Uterus (tissue), 4 donors: ENCODE results near the gene ACACB. TPM values are rescaled to one million over a fixed set of nuclear protein-coding genes. Genes with fewer than 3 reads are reported as not detected.
A peak's percentile ranks its signal among the peaks of the same experiment; 100 is the strongest.

Source experiments
- DNase-seq, 2 donors: peaks; one replicate each; pipeline ENCODE4 v3.0.0-alpha.2; 2019 to 2020
- H3K27ac ChIP-seq, 2 donors: fragments of 200-600 bp; sonication (generic); 1 replicate in 1 of 2; 2 replicates in 1 of 2; pipeline ENCODE4 v1.5.1; 2016 to 2018
- H3K27me3 ChIP-seq, 2 donors: fragments of 200-600 bp; sonication (generic); one replicate each; pipeline ENCODE4 v1.5.1; 2018 to 2019; ENCODE audit warnings: control low read depth in 1 of 2
- H3K36me3 ChIP-seq, 2 donors: fragments of 200-600 bp; sonication (generic); one replicate each; pipeline ENCODE4 v1.5.1; 2019; ENCODE audit warnings: control low read depth in 1 of 2
- H3K4me1 ChIP-seq, 2 donors: fragments of 200-600 bp; sonication (generic); one replicate each; pipeline ENCODE4 v1.5.1; 2018 to 2019; ENCODE audit warnings: control low read depth in 1 of 2
- H3K4me3 ChIP-seq, 2 donors: fragments of 200-600 bp; sonication (generic); 1 replicate in 1 of 2; 2 replicates in 1 of 2; pipeline ENCODE4 v1.5.1; 2018 to 2019; ENCODE audit warnings: mild to moderate bottlenecking in 1 of 2
- H3K9me3 ChIP-seq, 2 donors: fragments of 200-600 bp; sonication (generic); one replicate each; pipeline ENCODE4 v1.5.1; 2019; ENCODE audit warnings: control low read depth in 1 of 2
- CTCF ChIP-seq, 4 experiments: fragments of 200-600 bp in 2 of 4; fragments of 450-650 bp in 2 of 4; sonication (generic) in 2 of 4; IDR thresholded peaks; one replicate each; pipeline ENCODE4 v1.5.1; 2016 to 2019; ENCODE audit warnings: antibody characterized with exemption in 4 of 4, mild to moderate bottlenecking in 2 of 4, moderate library complexity in 1 of 4
- POLR2A ChIP-seq, 2 donors: fragments of 450-650 bp; IDR thresholded peaks; one replicate each; pipeline ENCODE4 v1.6.1; 2016; ENCODE audit warnings: antibody characterized with exemption in 2 of 2, mild to moderate bottlenecking in 1 of 2, moderate library complexity in 1 of 2
- intact Hi-C: fragments of 100-400 bp; cut with DNase I; formaldehyde crosslinking; loops from one replicate; pipeline ENCODE4 v1.15.1; 2023; ENCODE audit warnings: low total_unique reads
- total RNA-seq, 4 donors: library from RNA; depleted of rRNA in 3 of 4; stranded (reverse); fragments of >200 nt in 3 of 4; gene quantifications; one replicate each; pipeline versions ENCODE4 v1.1.0 to v1.2.4, GENCODE V29; 2014 to 2023
- donor health status: DM: yes; HTN: yes; CAD: no.

ACACB gene
- total RNA-seq = 100 to 1,000 TPM in 2 of 4 donors, 10 to 100 TPM in 2; 22.0 to 137 (median 97.2) TPM

GRCh38 chr12:109115758-109116610, at the start of gene ACACB:
Gene ACACB, plus strand, starts transcription at chr12:109116587. Its CDS starts 22,819 bp downstream, at chr12:109139406.
- H3K27ac ChIP-seq = peak within 1 kb of the TSS; percentile 93 to 96
- no peak within 1 kb of the TSS for H3K4me3 ChIP-seq
- H3K4me1 ChIP-seq = no peaks in the 10 kb centered on the region
- intact Hi-C loops = no loop called here
- no peaks in the 10 kb centered on the region for H3K36me3 ChIP-seq
- no peak for TF ChIP-seq CTCF (IDR thresholded peaks at IDR 0.05)
- TF ChIP-seq POLR2A (IDR thresholded peaks at IDR 0.05) = peak in 1 of 2 donors; percentile 17
- H3K9me3 ChIP-seq = no peaks in the 10 kb centered on the region
- no peaks in the 10 kb centered on the region for H3K27me3 ChIP-seq
- DNase-seq = peak; percentile 34 to 67

DNA sequence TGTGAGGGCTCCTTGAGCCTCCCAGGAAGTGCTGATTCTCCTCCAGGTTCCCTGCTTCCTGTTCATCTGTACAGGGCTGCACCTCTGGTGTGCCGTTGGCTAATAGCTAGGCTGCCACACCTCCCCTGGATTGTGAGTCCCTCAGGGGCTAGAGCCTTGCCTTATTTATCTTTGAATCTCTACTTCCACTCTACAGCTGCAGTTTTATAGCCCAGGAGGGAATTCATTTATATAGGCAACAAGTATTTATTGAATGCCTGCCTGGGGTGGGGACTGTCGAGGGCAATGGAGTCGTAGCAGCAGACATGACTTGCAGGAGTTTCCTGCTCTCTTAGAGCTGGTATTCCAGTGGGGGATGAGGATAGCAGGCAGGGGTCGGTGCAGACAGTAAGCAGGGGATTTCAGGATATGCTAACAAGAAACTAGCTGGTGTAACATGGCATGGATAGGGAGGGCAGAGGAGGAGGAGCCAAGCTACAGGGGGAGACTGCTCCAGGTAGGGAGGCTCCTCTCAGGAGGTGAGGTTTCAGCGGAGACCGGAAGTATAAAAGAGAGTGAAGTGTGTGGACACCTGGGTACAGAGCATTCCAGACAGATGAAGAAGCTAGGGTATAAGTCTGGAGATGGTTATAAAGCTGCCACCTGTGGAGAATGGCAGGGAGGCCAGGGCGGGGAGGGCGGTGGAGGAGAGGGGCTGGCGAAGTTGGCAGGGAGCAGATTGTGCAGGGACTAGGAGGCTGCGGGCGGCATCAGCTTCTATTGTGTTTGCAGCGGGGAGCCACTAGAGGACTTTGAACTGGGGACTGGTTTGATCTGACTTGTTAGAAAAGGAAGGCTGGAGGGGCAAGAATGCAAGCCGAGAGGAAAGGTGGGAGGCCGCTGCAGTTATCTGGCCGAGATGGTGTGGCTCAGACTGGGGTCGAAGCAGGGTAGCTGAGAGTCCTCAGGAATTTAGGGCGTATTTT, 46.8 kb upstream of the ACACB start:
- DNase-seq = no peak
- intact Hi-C loops = no loop called here
- Histone ChIP-seq H3K27me3 (no peaks in the 10 kb centered on the region), H3K27ac (no peak overlapping the region), H3K4me1 (no peaks in the 10 kb centered on the region), H3K9me3 (no peaks in the 10 kb centered on the region), H3K4me3 (no peak overlapping the region), H3K36me3 (no peaks in the 10 kb centered on the region)
- TF ChIP-seq POLR2A (IDR thresholded peaks at IDR 0.05) (no peak), CTCF (IDR thresholded peaks at IDR 0.05) (no peak)

- TF ChIP-seq CTCF (IDR thresholded peaks at IDR 0.05) (no peak), POLR2A (IDR thresholded peaks at IDR 0.05) (no peak)
- Histone ChIP-seq H3K36me3 (no peaks in the 10 kb centered on the region), H3K4me3 (no peak overlapping the region), H3K9me3 (no peaks in the 10 kb centered on the region), H3K27me3 (no peaks in the 10 kb centered on the region), H3K27ac (no peak overlapping the region), H3K4me1 (no peaks in the 10 kb centered on the region)
- intact Hi-C loops = no loop called here
- DNase-seq = no peak
Observed at GRCh38 chr12:109074866-109075265, 41.5 kb upstream of the ACACB start.

DNA sequence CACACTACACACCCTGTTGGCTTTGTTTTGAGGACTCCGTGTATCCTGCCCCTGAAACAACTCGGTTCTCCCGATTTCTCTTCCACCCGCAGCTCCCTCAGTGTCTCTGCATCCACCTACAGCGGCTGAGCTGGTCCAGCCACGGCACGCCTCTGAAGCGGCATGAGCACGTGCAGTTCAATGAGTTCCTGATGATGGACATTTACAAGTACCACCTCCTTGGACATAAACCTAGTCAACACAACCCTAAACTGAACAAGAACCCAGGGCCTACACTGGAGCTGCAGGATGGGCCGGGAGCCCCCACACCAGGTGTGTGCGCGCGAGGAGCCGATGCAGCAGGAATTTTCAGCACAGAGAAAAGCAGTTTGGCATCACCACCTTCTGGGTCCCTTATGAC, 33.6 kb upstream of the ACACB start:
- TF ChIP-seq POLR2A (IDR thresholded peaks at IDR 0.05) (no peak), CTCF (IDR thresholded peaks at IDR 0.05) (no peak)
- no peaks in the 10 kb centered on the region for H3K36me3 ChIP-seq
- H3K4me1 ChIP-seq = no peaks in the 10 kb centered on the region
- intact Hi-C loops = no loop called here
- H3K9me3 ChIP-seq = no peaks in the 10 kb centered on the region
- DNase-seq = no peak
- no peak overlapping the region for H3K27ac ChIP-seq
- H3K4me3 ChIP-seq = no peak overlapping the region
- H3K27me3 ChIP-seq = no peaks in the 10 kb centered on the region
